Thyroid gland (tissue), 4 donors: ENCODE measurements around the gene MEGF6. TPM values are rescaled to one million over a fixed set of nuclear protein-coding genes. Genes with fewer than 3 reads are reported as not detected.
A peak's percentile ranks its signal among the peaks of the same experiment; 100 is the strongest.

Experiments used
- DNase-seq, 2 donors: peaks; one replicate each; pipeline ENCODE4 v3.0.0-alpha.2; 2019
- H3K27ac ChIP-seq, 3 donors: fragments of 200-600 bp; sonication (generic); 1 replicate in 2 of 3; 2 replicates in 1 of 3; pipeline ENCODE4 v1.5.1; 2016 to 2019; ENCODE audit warnings: mild to moderate bottlenecking in 1 of 3, moderate library complexity in 1 of 3
- H3K27me3 ChIP-seq: fragments of 200-600 bp; sonication (generic); one replicate; pipeline ENCODE4 v1.5.1; 2019
- H3K36me3 ChIP-seq, 2 donors: fragments of 200-600 bp; sonication (generic); one replicate each; pipeline ENCODE4 v1.5.1; 2016 to 2019
- H3K4me1 ChIP-seq, 2 donors: fragments of 200-600 bp; sonication (generic); one replicate each; pipeline ENCODE4 v1.5.1; 2017 to 2019
- H3K4me3 ChIP-seq, 3 donors: fragments of 200-600 bp; sonication (generic); replicated peaks in 1 of 3; 1 replicate in 2 of 3; 2 replicates in 1 of 3; pipeline ENCODE4 v1.5.1; 2016; ENCODE audit warnings: mild to moderate bottlenecking in 1 of 3
- H3K9me3 ChIP-seq: fragments of 200-600 bp; sonication (generic); one replicate; pipeline ENCODE4 v1.5.1; 2017
- CTCF ChIP-seq, 6 experiments: fragments of 200-600 bp in 3 of 6; fragments of 450-650 bp in 3 of 6; sonication (generic) in 3 of 6; IDR thresholded peaks; one replicate each; pipeline ENCODE4 v1.5.1; 2016 to 2019; ENCODE audit warnings: antibody characterized with exemption in 6 of 6, mild to moderate bottlenecking in 2 of 6, inconsistent platforms in 1 of 6, moderate library complexity in 1 of 6
- POLR2A ChIP-seq, 2 donors: fragments of 450-650 bp; IDR thresholded peaks; one replicate each; pipeline ENCODE4 v1.6.1; 2017; ENCODE audit warnings: antibody characterized with exemption in 2 of 2, mild to moderate bottlenecking in 2 of 2, moderate library complexity in 1 of 2
- WGBS, 2 donors: methylation state at CpG; one replicate each; pipeline ENCODE4 v1.1.5; 2017; 5-methylcytosine and 5-hydroxymethylcytosine counted together
- intact Hi-C: fragments of 100-400 bp; cut with DNase I; formaldehyde crosslinking; loops from one replicate; pipeline ENCODE4 v1.15.1; 2023
- total RNA-seq, 4 donors: library from RNA; depleted of rRNA; stranded (reverse); fragments of >200 nt; gene quantifications; one replicate each; pipeline ENCODE4 v1.2.3, GENCODE V29; 2016

The MEGF6 gene
- total RNA-seq, 4 donors from 2014 or later, result 9.4 to 25.8 (median 21.8) TPM

GRCh38 chr1:3507636-3508275, 103.6 kb downstream of the MEGF6 start:
- H3K9me3 ChIP-seq, result no peaks in the 10 kb centered on the region
- TF ChIP-seq POLR2A (IDR thresholded peaks at IDR 0.05), result no peak
- H3K27me3 ChIP-seq, result no peaks in the 10 kb centered on the region
- no peak overlapping the region for H3K27ac ChIP-seq
- H3K4me3 ChIP-seq, result no peak overlapping the region
- no peaks in the 10 kb centered on the region for H3K36me3 ChIP-seq
- intact Hi-C loops, result no loop called here
- DNase-seq, result no peak
- 89 to 95% methylated on average over 8 to 9 of the region's 11 CpGs for WGBS, 2 donors
- H3K4me1 ChIP-seq, result peaks cover 0 to 14% of the 10 kb centered on the region in 2 donors

- Histone ChIP-seq H3K27me3 (no peaks in the 10 kb centered on the region), H3K4me1 (peaks cover 0 to 14% of the 10 kb centered on the region in 2 donors), H3K4me3 (no peak overlapping the region), H3K36me3 (no peaks in the 10 kb centered on the region), H3K27ac (no peak overlapping the region), H3K9me3 (no peaks in the 10 kb centered on the region)
- 91 to 94% methylated on average over 7 of the region's 7 CpGs for WGBS, 2 donors
- intact Hi-C loops, result no loop called here
- TF ChIP-seq POLR2A (IDR thresholded peaks at IDR 0.05), result no peak
- no peak for TF ChIP-seq CTCF (IDR thresholded peaks at IDR 0.05)
- no peak for DNase-seq
Observed at GRCh38 chr1:3506943-3507342, 104.4 kb downstream of the MEGF6 start.

- DNase-seq, result no peak
- 93 to 96% methylated on average over 8 to 13 of the region's 15 CpGs for WGBS, 2 donors
- Histone ChIP-seq H3K36me3 (no peaks in the 10 kb centered on the region), H3K27ac (no peak overlapping the region), H3K4me1 (peaks cover 0 to 14% of the 10 kb centered on the region in 2 donors), H3K4me3 (no peak overlapping the region), H3K9me3 (no peaks in the 10 kb centered on the region), H3K27me3 (no peaks in the 10 kb centered on the region)
- TF ChIP-seq POLR2A (IDR thresholded peaks at IDR 0.05) (no peak), CTCF (IDR thresholded peaks at IDR 0.05) (no peak)
- intact Hi-C loops, result no loop called here
Observed at GRCh38 chr1:3506041-3506440, 105.3 kb downstream of the MEGF6 start.

- no peak for TF ChIP-seq POLR2A (IDR thresholded peaks at IDR 0.05)
- TF ChIP-seq CTCF (IDR thresholded peaks at IDR 0.05), result no peak
- H3K9me3 ChIP-seq, result no peaks in the 10 kb centered on the region
- no peak for DNase-seq
- peaks cover 0 to 14% of the 10 kb centered on the region in 2 donors for H3K4me1 ChIP-seq
- no peak overlapping the region for H3K4me3 ChIP-seq
- WGBS, 2 donors, result 91 to 93% methylated on average over 3 to 20 of the region's 20 CpGs
- intact Hi-C loops, result no loop called here
- H3K27me3 ChIP-seq, result no peaks in the 10 kb centered on the region
- H3K27ac ChIP-seq, result no peak overlapping the region
- H3K36me3 ChIP-seq, result no peaks in the 10 kb centered on the region
Observed at GRCh38 chr1:3505161-3505560, 106.1 kb downstream of the MEGF6 start.

- intact Hi-C loops, result no loop called here
- TF ChIP-seq POLR2A (IDR thresholded peaks at IDR 0.05) (no peak), CTCF (IDR thresholded peaks at IDR 0.05) (no peak)
- no peaks in the 10 kb centered on the region for H3K36me3 ChIP-seq
- peak overlapping the region in 2 of 3 donors; percentile 63 to 65 for H3K27ac ChIP-seq
- no peak overlapping the region for H3K4me3 ChIP-seq
- WGBS, 2 donors, result 50% methylated on average over 1 of the region's 7 CpGs; no CpG with 5 or more reads in 1 of the 2 donors
- no peaks in the 10 kb centered on the region for H3K27me3 ChIP-seq
- DNase-seq, result no peak
- H3K9me3 ChIP-seq, result no peaks in the 10 kb centered on the region
- peaks cover 0 to 14% of the 10 kb centered on the region in 2 donors for H3K4me1 ChIP-seq
Observed at GRCh38 chr1:3504822-3505153, 106.5 kb downstream of the MEGF6 start.
